GM21515 (cell line): ENCODE data around the gene EGLN2.
"Not testable (repeated sequence)": the region's sequence is repeated elsewhere in the genome, so short reads cannot be mapped to it uniquely, and the experiment has no call there.

ENCODE experiments used
- ATAC-seq: cut with Tn5 transposase; IDR thresholded peaks from one replicate; pipeline ENCODE4 v1.9.1; 2021; ENCODE audit not compliant: unreplicated experiment

EGLN2 gene

DNA sequence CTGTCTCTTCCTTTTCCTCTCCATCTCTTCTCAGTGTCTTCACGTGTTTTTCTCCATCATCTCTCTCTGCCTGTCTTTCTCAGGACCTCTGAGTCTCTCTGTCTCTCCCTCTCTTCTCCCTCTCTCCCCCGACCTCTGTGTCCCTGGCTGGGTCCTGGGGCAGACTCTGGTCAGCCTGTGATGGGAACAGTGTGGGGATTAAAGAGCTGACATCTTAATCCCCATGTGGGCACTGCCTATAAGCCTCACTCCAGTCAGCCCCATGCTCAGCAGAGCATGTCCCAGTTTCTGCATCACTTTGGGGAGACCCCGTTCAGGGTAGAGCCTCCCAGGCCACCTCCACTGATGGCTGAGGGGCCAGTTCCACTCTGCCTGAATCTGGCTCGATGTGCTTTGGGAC, 16.2 kb downstream of the EGLN2 start:
- no peak for ATAC-seq

DNA sequence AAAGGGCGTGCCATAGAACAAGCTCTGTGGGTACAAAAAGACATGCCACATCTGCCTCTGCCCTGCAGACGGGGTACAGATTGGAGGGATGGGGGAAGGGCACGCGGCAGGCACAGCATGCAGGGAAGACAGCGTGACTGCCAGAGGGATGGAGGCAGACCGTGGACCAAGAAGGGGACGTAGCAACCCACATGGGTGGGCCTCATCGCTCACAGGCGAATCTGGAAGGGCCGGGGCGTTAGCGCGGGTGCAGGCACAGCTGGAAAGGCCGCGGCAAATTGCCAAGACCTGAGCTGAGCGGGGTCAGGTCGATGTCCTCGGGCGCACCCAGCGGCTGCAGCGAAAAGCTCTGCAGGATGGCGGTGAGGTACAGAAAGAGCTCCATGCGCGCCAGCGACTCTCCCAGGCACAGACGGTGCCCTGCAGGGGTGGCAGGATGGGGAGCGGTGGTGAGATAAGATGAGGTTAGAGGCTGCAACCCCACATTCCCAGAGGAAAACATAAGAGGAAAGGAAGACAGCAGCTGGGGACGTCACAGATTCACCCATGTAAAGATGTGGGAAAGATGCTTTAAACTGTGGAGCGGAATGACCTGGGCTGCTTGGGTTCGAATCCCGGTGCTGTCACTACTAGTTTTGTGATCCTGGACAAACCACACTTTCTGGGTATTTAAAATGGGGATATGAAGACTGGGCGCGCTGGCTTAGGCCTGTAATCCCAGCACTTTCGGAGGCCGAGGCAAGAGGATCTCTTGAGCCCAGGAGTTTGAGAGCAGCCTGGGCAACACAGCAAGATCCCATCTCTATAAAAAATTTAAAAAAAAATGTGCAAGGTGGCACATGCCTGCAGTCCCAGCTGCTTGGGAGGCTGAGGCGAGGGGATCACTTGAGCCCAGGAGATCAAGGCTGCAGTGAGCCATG, 19.7 kb downstream of the EGLN2 start:
- ATAC-seq = peak; percentile 64

DNA sequence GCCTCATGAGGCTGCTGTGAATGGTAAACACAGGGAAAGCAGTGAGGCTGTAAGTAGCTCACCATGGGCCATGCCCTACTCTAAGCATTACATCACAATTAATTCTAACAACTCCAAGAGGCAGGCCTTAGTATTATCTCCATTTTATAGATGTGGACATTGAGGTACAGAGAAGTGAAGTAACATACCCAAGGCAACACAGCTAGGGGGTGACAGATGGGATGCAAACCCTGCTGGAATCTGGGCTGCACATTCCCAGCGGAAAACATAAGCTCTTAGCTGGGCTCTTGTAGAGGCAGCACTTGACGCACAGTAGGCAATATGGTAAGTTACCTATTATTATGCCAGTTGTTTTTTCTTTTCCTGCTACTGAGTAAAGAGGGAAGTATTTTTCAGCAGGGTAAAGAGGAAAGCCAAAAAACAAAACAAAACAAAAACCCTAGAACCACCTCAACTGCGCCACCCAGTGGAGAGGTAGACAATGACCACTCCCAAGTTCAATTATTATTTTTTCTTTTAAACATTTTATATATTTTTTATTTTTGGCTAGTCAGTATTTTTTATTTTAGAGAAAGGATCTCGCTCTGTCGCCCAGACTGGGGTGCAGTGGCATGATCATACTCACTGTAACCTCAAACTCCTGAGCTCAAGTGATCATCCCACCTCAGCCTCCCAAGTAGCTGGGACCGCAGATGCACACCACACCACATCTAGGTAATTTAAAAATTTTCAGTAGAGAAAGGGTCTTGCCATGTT, 20.7 kb downstream of the EGLN2 start:
- ATAC-seq = not testable (repeated sequence)

DNA sequence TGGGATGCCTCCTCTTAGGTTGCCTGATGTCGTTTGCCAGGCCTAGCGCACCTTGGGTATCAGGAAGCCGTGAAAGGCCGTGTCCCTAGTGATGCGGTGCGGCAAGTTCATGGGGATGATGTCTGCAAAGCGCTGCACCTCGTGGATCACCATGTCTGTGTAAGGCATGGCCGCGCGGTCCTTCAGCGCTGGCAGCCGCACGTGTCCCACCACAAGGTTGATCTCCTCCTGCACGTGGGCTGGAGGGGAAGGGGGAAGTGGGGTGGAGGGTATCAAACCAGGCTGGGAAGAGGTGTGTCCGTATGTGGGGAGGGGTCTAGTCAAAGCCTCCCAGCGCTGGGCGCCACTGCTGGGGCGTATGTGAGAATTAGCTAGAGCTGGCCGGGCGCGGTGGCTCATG, 23.2 kb downstream of the EGLN2 start:
- no peak for ATAC-seq

DNA sequence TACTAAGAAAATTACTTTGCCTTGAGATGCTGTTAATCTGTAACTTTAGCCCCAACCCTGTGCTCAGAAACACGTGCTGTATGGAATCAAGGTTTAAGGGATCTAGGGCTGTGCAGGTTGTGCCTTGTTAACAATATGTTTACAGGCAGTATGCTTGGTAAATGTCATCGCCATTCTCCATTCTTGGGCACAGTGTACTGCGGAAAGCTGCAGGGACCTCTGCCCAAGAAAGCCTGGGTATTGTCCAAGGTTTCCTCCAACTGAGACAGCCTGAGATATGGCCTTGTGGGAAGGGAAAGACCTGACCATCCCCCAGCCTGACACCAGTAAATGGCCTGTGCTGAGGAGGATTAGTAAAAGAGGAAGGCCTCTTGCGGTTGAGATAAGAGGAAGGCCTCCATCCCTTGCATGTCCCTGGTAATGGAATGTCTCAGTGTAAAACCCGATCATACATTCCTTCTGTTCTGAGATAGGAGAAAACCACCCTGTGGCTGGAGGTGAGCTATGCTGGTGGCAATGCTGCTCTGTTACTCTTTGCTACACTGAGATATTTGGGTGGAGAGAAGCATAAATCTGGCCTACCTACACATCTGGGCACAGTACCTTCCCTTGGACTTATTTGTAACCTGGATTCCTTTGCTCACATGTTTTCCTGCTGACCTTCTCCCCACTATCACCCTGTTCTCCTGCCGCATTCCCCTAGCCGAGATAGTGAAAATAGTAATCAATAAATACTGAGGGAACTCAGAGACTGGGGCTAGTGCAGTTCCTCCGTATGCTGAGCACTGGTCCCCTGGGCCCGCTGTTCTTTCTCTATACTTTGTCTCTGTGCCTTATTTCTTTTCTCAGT, 23.9 kb downstream of the EGLN2 start:
- ATAC-seq = not testable (repeated sequence)

DNA sequence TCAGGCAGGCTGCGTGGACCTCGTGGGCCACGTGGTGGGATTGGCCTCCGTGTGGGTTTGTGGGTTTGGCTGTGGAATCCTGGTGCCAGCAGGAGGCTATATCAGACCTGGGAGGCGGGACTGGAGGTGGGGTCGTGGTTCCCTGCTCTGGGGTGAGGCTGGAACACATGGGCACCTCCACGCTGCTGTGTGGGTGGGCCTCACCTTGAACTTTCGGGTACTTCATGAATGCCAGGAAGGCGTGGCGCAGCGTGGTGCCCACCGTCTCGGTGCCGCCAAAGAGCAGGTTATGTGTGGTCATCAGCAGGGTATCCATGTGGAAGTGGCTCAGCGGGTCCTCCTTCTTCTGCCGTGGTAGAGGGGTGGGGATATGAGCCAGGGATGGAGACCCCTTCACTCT, 25.9 kb downstream of the EGLN2 start:
- ATAC-seq = not testable (repeated sequence)

DNA sequence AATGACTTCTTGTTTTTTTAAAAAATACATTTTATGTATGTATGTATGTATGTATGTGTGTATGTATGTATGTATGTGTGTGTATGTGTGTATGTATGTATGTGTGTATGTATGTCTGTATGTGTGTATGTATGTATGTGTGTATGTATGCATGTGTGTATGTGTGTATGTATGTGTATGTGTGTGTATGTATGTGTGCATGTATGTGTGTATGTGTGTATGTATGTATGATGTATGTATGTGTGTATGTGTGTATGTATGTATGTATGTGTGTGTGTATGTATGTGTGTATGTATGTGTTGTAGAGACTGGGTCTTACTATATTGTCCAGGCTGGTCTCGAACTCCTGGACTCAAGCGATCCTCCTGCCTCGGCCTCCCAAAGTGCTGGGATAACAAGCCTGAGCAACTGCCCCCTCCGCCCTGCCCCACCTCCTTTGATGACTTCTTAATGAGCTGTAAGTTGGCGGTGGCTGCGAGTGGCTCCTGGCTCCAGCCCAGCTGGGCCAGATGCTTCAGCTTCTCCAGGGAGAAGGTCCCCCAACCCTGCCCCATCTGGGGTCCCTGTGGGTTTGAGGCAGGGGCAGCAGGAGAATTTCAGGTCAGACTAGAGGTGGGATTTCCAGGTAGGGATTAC, 26.6 kb downstream of the EGLN2 start:
- ATAC-seq = not testable (repeated sequence)

DNA sequence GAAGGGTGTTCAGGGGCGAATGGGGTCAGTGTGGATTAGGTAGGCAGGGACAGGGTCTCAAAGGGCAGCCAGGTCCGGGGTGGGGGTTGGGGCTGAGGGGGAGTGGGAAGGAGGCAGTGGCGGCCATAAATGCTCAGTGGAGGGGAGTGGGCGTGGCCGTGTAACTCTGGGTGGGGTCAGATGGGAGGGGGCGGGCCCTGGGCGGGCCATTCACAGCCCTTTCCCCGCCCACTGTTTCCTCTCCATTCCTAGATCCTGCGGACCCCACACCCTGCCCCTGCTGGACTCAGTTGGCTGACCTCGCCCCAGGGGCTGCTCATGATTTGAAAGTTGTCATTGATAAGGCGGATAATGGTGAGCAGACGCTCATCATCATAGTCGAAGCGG, 27.3 kb downstream of the EGLN2 start:
- not testable (repeated sequence) for ATAC-seq

DNA sequence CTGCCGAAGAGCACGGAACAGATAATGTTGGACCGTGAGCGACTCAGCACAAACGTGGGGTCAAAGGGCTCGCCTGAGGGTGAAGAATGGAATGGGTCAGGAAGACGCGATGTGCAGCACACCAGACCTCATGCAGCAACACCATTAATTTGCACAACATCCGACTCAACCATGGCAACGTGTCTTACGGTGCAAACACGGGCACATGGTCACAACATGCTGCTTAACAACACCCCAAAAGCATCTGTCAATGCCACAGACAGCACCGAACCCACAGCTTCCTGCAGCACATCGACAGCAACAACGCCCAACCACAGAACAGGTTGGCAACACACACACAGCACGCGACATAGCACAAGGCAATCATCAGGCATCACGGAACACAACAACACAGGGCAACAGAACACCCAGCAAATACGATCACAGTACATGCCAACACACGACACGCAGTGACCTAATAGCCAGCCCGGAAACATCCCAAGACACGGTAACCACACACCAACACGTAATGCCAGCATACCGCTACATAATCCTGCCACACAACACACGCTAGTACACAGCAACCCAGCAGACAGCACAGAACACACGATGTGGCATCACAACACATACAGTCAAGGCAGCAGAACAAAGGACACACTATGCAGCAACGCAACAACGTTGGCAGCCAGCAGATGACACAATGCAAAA, 27.9 kb downstream of the EGLN2 start:
- ATAC-seq = not testable (repeated sequence)

DNA sequence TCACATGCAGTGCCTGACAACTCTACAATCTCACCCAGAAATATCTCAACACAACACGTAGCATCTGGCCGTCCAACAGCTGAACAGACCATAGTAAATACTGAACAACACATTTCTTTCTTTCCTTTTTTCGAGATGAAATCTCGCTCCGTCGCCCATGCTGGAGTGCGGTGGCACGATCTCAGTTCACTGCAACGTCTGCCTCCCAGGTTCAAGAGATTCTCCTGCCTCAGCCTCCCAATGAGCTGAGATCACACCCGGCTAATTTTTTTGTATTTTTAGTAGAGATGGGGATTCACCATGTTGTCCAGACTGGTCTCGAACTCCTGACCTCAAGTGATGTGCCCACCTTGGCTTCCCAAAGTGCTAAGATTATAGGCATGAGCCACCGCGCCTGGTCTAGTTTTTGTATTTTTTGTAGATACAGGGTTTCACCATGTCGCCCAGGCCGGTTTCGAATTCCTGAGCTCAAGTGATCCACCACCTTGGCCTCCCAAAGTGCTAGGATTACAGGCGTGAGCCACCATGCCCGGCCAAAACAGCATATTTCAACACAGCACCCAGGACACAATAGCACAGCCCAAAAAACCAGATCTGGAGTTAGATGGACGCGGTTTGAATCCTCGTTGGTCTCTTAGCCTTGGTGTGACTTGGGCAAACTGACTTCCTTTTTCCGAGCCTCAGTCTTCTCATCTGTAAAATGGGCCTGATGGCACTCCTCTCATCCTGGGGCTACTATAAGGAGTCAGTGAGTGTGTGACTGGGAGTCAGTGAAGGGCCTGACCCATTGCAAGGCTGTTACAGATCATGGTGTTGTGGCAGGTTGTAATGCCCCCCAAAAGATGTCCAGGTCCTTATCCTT, 28.6 kb downstream of the EGLN2 start:
- ATAC-seq = no peak

DNA sequence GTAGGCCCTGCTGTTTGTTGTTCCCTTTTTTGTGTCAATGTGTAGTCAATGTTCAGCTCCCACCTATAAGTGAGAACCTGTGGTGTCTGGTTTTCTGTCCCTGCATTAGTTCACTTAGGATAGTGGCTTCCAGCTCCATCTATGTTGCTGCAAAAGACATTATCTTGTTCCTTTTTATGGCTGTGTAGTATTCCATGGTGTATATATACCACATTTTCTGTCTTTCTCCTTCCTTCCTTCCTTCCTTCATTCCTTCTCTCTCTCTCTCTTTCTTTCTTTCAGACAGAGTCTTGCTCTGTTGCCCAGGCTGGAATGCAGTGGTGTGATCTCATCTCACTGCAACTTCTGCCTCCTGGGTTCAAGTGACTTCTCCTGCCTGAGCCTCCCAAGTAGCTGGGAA, 30.2 kb downstream of the EGLN2 start:
- no peak for ATAC-seq

DNA sequence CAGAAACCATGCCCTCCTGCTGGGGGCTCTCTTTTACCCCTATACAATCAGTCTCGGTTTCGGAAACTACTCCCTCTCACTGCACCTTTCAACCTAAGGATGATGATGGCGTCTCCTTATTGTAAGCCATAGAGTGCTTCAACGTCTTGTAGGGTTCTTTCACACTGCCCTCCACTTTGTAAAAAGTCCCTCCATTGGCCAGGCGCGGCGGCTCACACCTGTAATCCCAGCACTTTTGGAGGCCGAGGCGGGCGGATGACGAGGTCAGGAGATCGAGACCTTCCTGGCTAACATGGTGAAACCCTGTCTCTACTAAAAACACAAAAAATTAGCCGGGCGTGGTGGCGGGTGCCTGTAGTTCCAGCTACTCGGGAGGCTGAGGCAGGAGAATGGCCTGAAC, 31.8 kb downstream of the EGLN2 start:
- ATAC-seq = not testable (repeated sequence)

DNA sequence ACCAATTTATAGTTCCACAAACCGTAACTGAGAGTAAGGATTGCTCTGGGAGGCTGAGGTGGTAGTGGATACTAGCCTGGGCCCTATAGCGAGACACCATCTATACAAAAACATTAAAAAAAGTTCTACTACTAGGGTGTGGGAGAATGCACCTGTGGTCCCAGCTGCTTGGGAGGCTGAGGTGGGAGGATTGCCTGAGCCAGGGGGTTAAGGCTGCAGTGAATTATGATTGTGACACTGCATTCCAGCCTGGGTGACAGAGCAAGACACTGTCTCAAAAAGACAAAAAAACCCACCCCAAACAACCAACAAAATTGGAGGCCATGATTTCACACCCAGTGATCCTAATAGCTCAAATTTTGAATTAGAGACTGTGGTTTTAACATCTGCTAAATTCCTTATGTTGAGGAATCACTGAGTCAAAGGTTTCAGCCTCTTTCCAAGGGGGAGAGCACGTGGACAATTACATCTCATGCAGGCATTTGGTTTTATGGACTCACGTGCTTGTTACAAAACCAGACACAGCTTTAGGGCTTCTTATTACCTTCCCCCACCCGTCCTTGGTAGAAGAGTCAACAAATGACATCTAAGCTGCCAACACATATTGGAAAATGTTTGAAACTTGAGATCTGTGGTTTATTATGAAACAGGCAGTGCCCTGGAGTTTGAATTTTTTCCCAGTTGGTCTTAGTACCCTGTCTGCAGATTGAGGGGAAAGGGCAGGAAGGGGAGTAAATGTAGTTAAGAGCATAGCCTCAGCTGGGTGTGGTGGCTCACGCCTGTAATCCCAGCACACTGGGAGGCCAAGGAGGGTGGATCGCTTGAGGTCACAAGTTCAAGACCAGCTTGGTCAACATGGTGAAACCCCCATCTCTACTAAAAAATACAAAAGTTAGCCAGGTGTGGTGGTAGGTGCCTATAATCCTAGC, 32.8 kb downstream of the EGLN2 start:
- no peak for ATAC-seq

DNA sequence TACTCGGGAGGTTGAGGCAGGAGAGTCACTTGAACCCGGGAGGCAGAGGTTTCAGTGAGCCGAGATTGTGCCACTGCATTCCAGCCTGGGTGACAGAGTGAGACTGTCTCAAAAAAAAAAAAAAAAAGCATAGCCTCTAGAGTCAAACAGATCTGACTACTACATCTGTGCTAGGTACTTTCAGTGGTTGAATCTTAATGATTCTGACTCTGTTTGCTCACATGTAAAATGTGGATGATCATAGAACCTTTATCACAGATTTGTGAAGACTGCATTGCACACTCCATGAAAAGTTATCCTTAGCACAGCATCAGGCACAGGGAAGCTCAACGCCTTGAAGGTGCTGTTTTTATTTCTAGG, 33.4 kb downstream of the EGLN2 start:
- ATAC-seq = not testable (repeated sequence)

DNA sequence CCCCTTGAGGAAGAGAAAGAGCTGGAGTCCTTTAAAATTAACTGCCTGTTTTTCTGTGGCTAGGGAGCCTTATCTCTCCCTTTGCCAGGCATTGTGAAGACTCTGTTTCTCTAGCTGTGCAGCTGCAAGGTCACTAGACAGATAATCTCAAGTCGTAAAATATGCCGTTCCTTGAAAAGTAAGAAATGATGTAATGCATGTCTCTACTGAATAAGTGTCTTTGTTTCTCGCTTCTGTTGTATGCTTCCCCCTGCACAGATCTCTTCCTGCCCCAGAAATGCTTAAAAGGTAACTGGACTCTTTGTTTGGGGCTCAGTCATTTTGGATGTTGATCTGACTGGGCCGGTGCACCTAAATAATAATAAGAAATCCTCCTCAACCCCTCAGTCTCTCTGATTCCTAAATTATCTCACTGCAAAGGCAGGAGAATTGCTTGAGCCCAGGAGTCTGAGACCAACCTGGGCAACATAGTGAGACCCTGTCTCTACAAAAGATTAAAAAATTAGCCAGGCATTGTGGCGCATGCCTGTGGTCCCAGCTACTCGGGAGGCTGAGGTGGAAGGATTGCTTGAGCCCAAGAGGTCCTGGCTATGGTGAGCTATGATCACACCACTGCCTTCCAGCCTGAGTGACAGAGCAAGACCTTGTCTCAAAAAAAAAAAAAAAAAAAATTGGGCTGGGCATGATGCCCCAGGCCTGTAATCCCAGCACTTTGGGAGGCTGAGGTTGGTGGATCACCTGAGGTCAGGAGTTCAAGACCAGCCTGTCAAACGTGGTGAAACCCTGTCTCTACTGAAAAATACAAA, 34.9 kb downstream of the EGLN2 start:
- ATAC-seq = not testable (repeated sequence)

DNA sequence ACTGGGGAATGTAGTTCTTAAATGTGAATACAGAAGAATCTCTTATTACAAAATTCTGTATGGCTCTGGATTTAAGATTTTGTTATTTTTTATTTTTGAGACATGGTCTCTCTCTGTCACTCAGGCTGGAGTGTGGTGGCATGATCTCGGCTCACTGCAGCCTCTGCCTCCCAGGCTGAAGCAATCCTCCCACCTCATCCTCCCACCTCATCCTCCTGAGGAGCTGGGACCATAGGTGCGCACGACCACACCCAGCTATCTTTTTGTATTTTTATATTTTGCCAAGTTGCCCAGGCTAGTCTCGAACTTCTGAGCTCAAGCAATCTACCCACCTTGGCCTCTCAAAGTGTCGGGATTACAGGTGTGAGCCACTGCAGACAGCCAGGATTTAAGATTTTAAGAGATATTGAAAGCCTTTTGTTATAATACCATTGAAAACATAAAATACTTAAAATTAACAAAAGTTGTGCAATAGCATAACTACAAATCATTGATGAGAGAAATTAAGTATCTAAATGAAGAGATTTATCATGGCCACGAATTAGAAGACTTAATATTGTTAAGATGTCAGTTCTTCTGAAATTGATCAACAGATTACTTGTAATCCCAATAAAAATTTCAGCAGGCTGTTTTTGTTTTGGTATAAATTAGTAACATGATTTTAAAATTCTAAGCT, 37.9 kb downstream of the EGLN2 start:
- ATAC-seq = no peak

DNA sequence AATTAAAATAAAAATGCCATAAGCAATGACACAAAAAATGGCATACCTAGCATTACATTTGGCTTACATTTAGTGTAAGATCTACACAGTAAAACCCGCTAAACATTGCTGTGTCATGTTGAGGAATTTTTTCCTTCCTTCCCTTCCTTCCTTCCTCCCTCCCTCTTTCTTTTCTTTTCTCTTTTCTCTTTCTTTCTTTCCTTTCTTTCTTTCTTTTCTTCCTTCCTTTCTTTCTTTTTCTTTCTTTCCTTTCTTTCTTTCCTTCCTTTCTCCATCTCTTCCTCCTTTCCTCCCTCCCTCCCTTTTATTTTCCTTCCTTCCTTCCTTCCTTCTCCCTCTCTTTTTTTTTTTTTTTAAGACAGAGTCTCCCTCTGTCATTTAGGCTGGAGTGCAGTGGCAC, 39.5 kb downstream of the EGLN2 start:
- ATAC-seq = not testable (repeated sequence)
